KG1 (cell line): ENCODE measurements around the gene ADRA2B.
"Not testable (repeated sequence)": the region's sequence is repeated elsewhere in the genome, so short reads cannot be mapped to it uniquely, and the experiment has no call there.

Source experiments
- DNase-seq: peaks from one replicate; lab custom pipeline; 2025; lab: John Stamatoyannopoulos, UW

Gene ADRA2B

DNA sequence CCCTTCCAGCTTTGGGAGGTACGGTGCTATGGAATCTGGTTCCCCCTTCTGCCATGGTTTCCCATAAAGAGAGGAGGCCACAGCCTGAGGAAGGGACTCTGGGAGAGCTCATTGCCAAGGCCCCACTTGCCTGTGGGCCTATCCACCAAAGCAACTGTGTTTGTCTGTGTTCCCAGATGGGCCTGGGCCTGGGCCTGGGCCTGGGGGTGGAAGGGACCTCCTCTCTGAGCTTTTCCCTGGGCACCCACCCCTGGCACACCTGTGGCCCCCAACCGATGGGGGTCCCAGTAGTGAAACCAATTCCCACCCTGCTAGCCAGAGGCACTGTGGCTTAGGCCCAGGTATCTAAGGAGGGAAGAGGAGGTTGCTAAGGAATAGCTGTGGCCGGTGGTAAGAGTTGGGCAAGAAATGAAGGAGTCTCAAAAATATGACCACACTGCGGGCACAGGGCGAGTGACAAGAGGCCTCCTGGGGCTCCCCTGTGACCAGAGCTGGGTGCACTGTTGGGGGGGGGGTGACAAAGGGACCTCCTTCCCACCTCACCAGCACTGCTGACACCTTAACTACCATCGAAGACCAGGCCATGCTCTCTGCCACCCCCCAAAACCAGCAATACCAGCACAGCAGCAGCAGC is 33.8 kb upstream of the ADRA2B start:
- no peak for DNase-seq

GRCh38 chr2:96148410-96149217 is 32.2 kb upstream of the ADRA2B start:
- no peak for DNase-seq

GRCh38 chr2:96147593-96148201 is 31.3 kb upstream of the ADRA2B start:
- no peak for DNase-seq

- DNase-seq, result no peak
These were observed 30.7 kb upstream of the ADRA2B start for GRCh38 chr2:96146881-96147592.

DNA sequence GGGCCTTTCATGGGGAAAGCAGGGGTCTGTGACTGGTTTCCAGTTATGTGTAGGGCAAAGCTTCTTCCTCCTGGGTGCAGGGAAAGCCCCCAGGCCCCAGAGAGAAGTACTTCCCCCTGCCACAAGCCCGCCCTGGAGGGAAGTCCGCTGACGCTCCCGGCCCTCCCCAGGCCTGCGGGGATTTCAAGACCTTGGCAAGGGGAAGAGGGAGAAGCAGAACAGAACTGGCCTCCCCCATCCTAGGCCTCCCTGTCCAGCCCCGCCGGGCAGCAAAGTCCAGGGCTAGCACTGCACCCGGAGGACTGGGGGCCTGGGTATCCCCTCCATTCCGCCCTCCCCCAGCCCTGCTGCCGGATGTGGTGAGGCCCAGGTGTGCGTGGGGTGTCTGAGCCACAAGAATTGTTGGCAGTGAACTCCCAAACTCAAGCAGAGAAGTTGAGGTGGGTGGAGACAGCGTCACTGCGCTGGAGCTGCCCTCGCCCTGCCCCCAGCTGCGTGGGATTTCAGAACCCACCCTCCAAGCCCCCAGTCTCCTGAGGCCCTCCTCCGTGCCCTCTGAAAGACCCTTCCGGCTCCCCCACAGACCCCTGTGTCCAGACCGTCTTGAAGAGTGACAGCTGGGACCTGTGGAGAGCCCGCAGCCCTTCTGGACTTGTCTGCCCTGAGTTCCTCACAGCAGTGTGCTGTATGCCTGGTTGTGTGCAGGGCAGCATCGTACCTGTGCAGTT is 29.9 kb upstream of the ADRA2B start:
- DNase-seq, result peak; percentile 84

DNA sequence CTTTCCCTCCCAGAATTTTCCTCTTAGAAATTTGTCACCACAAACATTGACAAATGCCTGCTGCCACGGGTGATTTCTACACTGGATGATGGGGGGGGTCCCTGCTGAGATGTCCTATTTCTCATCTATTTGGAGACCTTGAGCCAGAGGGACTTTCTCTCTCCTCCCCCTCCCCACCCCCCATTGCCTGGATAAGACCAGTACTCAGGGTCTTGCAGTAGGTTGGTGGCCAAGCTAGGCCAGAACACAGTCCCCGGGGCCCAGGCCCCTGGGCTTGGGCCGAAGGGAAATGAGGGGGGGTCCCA is 29.4 kb upstream of the ADRA2B start:
- DNase-seq, result no peak

GRCh38 chr2:96145036-96145847 is 28.9 kb upstream of the ADRA2B start, which contains the start of gene DUSP2:
TSS of gene DUSP2 (minus strand) at chr2:96145440. CDS start at chr2:96145354, 86 bp downstream.
- peak; percentile 60 for DNase-seq

GRCh38 chr2:96144481-96145035 is 28.2 kb upstream of the ADRA2B start:
- no peak for DNase-seq

- DNase-seq, result no peak
These were observed 27.6 kb upstream of the ADRA2B start for GRCh38 chr2:96143848-96144480.

GRCh38 chr2:96143231-96143847 is 27.0 kb upstream of the ADRA2B start:
- no peak for DNase-seq

- no peak for DNase-seq
These were observed 26.1 kb upstream of the ADRA2B start for GRCh38 chr2:96142217-96143113.

GRCh38 chr2:96141624-96141967 is 25.2 kb upstream of the ADRA2B start:
- DNase-seq, result not testable (repeated sequence)

DNA sequence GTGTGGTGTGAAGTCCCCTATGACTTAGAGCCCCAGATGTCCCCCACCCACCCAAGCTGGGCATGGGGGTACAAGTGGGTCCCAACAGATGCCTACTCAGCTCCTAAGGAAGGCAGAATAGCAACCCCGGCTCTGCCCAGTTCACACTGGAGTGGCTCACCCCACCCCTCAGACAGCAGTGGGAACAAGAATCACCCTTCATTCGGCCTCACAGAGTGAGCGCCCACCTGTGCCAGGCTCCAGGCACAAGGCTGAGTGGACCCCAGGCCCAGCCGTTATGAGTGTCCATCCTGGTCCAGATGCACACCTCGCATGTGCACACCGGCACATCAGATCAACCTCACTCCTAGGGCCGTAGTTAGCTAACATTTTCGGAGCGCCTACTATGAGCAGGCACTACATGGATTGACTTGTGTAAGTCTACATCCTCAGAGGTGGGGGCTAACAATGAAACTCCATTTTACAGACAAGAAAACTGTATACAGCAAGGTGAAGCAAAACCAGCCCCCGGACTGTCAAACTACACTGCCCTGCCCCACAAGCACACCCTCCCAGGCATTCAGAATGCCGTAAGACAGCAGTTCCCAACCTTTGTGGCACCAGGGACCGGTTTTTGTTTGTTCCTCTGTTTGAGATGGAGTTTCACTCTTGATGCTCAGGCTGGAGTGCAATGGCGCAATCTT is 24.7 kb upstream of the ADRA2B start:
- no peak for DNase-seq

DNA sequence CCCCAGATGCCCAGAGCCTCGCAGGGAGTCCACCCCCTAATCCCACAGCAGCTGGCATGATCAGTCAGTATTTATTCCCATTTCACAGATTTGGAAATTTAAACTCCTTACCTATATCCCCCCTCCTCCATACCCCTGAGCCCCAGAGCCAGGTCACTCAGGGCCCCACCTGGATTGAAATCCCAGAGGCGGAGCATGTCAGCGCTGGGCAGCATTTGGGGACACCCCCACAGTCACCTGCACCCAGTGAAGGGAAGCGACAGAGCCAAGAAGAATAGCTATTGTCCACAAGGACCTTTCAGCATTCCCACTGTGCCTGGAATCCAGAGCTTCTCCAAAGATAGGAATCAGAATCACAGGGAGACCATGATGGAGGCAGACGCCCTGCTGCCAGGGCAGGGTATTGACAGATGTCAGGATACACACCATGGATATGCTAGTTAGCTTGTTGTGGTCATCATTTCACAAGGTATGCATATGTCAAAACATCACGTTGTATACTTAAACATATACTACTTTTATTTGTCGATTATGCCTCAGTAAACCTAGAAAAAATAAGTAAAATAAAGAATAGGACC is 22.9 kb upstream of the ADRA2B start:
- DNase-seq, result no peak

DNA sequence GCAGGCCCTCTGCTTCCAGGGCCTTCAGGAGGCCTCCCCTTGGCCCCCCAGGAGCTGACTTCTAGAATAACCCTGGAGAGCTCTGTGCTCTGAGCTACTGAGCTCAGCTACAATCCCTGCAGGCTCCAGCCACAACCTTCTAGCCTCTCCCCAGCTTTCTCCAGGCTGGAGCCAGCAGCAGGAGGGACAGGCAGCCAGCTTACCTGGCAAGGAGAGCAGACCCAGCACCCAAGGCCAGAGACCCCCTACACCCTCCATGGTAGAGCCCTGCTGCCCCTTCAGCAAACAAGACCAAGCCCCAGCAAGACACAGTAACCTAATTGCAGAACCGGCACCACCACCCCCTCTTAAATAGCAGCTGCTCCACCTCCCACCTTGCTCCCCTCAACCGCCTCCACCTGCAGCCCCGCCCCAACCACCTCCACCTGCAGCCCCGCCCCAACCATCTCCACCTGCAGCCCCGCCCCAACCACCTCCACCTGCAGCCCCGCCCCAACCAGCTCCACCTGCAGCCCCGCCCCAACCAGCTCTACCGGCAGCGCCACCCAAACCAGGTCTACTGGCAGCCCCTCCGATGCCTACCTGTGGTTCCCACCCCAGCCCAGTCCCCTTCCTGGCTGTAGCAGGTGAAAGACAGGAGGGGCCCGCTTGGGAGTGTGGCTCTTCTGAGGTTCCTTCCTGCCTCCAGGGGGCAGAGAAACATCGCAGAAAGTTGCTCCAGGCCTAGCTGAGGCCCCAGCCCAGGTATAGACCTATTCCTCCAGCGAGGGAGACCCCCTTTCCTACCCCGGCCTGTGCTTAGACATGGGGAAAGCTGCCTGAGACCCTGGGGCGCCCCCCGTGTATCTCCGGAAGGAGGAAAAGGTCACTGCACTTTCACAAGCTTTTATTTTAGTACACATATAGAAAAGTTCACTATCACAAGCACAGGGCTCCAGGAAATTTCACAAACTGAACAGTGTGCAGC is 22.1 kb upstream of the ADRA2B start, which contains the start of gene ASTL:
Gene ASTL (minus strand): TSS at position 324 of the 967 bp plus-strand sequence. CDS start 66 bp downstream, at position 258.
- DNase-seq, result no peak
